Upper lobe of left lung (tissue), 4 donors: Measurements from ENCODE around the gene TAGLN3.

Source experiments
- CTCF ChIP-seq, 6 experiments: fragments of 450-650 bp in 4 of 6; fragments of 200-600 bp in 2 of 6; sonication (generic) in 2 of 6; IDR thresholded peaks; one replicate each; pipeline ENCODE4 v1.5.1; 2016 to 2019; ENCODE audit warnings: antibody characterized with exemption in 6 of 6
- EP300 ChIP-seq, 4 donors: sonication (generic); formaldehyde crosslinking; IDR thresholded peaks; one replicate each; pipeline ENCODE4 v1.5.1; 2017; ENCODE audit warnings: antibody characterized with exemption in 4 of 4, control low read depth in 2 of 4
- POLR2A ChIP-seq, 4 donors: fragments of 450-650 bp; IDR thresholded peaks; one replicate each; pipeline ENCODE4 v1.5.1; 2016 to 2017; ENCODE audit warnings: antibody characterized with exemption in 4 of 4, mild to moderate bottlenecking in 2 of 4

GRCh38 chr3:112007633-112008032, 8.9 kb downstream of the TAGLN3 start:
- TF ChIP-seq CTCF (IDR thresholded peaks at IDR 0.05) (no peak), EP300 (IDR thresholded peaks at IDR 0.05) (no peak), POLR2A (IDR thresholded peaks at IDR 0.05) (no peak)
